GM12878 (cell line): Measurements from ENCODE around the gene TRPV6. TPM values are rescaled to one million over a fixed set of nuclear protein-coding genes. Genes with fewer than 3 reads are reported as not detected.

Experiments
- ATAC-seq: fragments of 200-7000 bp; cut with Tn5 transposase; 3 replicates; pipeline ENCODE4 v1.9.1; 2020; ENCODE audit warnings: mild to moderate bottlenecking, moderate library complexity
- BruUV-seq: library from RNA; stranded (reverse); fragments of 400-500 nt; replicated peaks from 2 replicates; lab custom pipeline; 2021; lab: Mats Ljungman, UMichigan
- CTCF ChIA-PET: fragments of 300-600 bp; sonication (Branson Sonifier 250); formaldehyde crosslinking; extraction: SDS; loops from one replicate; lab custom pipeline; 2021; ENCODE audit warnings: inconsistent platforms; lab: Yijun Ruan, JAX
- POLR2A ChIA-PET: fragments of 350-600 bp; formaldehyde crosslinking; extraction: SDS; loops from one replicate; lab custom pipeline; 2021; ENCODE audit warnings: inconsistent platforms; lab: Charles Lee
- RAD21 ChIA-PET: fragments of 300-600 bp; sonication (Branson Sonifier 250); formaldehyde crosslinking; loops from one replicate; lab custom pipeline; 2023; ENCODE audit warnings: antibody characterized with exemption; ENCODE audit not compliant: unreplicated experiment; lab: Charles Lee
- SMC1A ChIA-PET: fragments of 300-600 bp; sonication (Branson Sonifier 250); formaldehyde crosslinking; loops from one replicate; lab custom pipeline; 2023; ENCODE audit not compliant: unreplicated experiment, uncharacterized antibody; lab: Charles Lee
- DNase-seq: peaks from one replicate; pipeline ENCODE4 v3.0.0-alpha.2; 2011; ENCODE audit warnings: low read depth, low spot score
- FAIRE-seq: peaks from 3 replicates; lab custom pipeline; 2011; peaks lifted over from hg19 to GRCh38; lab: Jason Lieb, UNC
- H2AFZ ChIP-seq: 2 replicates; pipeline ENCODE4 v1.6.0; 2011; ENCODE audit warnings: low read depth, low read length, control low read depth; ENCODE audit not compliant: control insufficient read depth
- H3K27ac ChIP-seq: 2 replicates; pipeline ENCODE4 v1.5.1; 2011; ENCODE audit warnings: control low read depth; ENCODE audit not compliant: control insufficient read depth, insufficient read depth
- H3K27me3 ChIP-seq, 2 experiments: replicated peaks in 1 of 2; 2 replicates each; pipeline versions ENCODE4 v1.6.0 to v1.6.1; 2011; ENCODE audit warnings: low read length in 1 of 2; ENCODE audit not compliant: control insufficient read depth in 2 of 2, insufficient read depth in 2 of 2
- H3K36me3 ChIP-seq, 2 experiments: 2 replicates each; pipeline ENCODE4 v1.5.1; 2011; ENCODE audit warnings: low read length in 1 of 2; ENCODE audit not compliant: control insufficient read depth in 2 of 2, insufficient read depth in 2 of 2
- H3K4me1 ChIP-seq: 2 replicates; pipeline ENCODE4 v1.6.1; 2011; ENCODE audit warnings: mild to moderate bottlenecking, low read length, moderate library complexity, mixed read lengths; ENCODE audit not compliant: control insufficient read depth, insufficient read depth
- H3K4me2 ChIP-seq: 2 replicates; pipeline ENCODE4 v1.6.0; 2011; ENCODE audit warnings: control low read depth; ENCODE audit not compliant: control insufficient read depth, insufficient read depth
- H3K4me3 ChIP-seq: fragments of 200-600 bp; sonication (generic); 2 replicates; pipeline ENCODE4 v1.5.1; 2016
- H3K79me2 ChIP-seq: 2 replicates; pipeline ENCODE4 v1.6.0; 2011; ENCODE audit warnings: low read length; ENCODE audit not compliant: control insufficient read depth, insufficient read depth
- H3K9ac ChIP-seq: 2 replicates; pipeline ENCODE4 v1.8.0; 2011; ENCODE audit warnings: low read length, control low read depth, mixed read lengths; ENCODE audit not compliant: control insufficient read depth, insufficient read depth
- H3K9me3 ChIP-seq: replicated peaks from 3 replicates; pipeline ENCODE4 v1.5.1; 2011; ENCODE audit warnings: mild to moderate bottlenecking, low read length; ENCODE audit not compliant: control insufficient read depth, insufficient read depth
- H4K20me1 ChIP-seq: 2 replicates; pipeline ENCODE4 v1.6.0; 2011; ENCODE audit not compliant: control insufficient read depth, insufficient read depth
- ATF2 ChIP-seq: IDR thresholded peaks from 2 replicates; pipeline ENCODE4 v1.6.1; 2012; ENCODE audit warnings: low read length, inconsistent platforms
- CHD4 ChIP-seq: fragments of 200-600 bp; sonication (generic); IDR thresholded peaks from 2 replicates; pipeline ENCODE4 v1.6.1; 2016; ENCODE audit warnings: mild to moderate bottlenecking
- ETV6 ChIP-seq, 2 experiments: fragments of 450-650 bp in 1 of 2; IDR thresholded peaks in 1 of 2; conservative IDR thresholded peaks in 1 of 2; 2 replicates each; pipeline ENCODE4 v1.6.1; 2014; ENCODE audit warnings: antibody characterized with exemption in 1 of 2, borderline replicate concordance in 1 of 2, low read depth in 1 of 2, mild to moderate bottlenecking in 1 of 2, moderate library complexity in 1 of 2
- IRF3 ChIP-seq: fragments of 450-650 bp; IDR thresholded peaks from 2 replicates; pipeline ENCODE4 v1.6.1; 2014; ENCODE audit warnings: mild to moderate bottlenecking
- PML ChIP-seq: IDR thresholded peaks from 2 replicates; pipeline ENCODE4 v1.6.1; 2012; ENCODE audit warnings: low read length, inconsistent platforms
- POLR2AphosphoS5 ChIP-seq: IDR thresholded peaks from 2 replicates; pipeline ENCODE4 v1.6.1; 2011; ENCODE audit warnings: mild to moderate bottlenecking, low read length, inconsistent platforms
- PRDM15 ChIP-seq: fragments of 450-650 bp; formaldehyde crosslinking; IDR thresholded peaks from 2 replicates; pipeline ENCODE4 v1.4.0; 2020; ENCODE audit warnings: mild to moderate bottlenecking, moderate library complexity
- ZZZ3 ChIP-seq: IDR thresholded peaks from 2 replicates; pipeline ENCODE4 v1.6.1; 2011; ENCODE audit warnings: low read depth; ENCODE audit not compliant: control insufficient read depth, insufficient read length
- WGBS: methylation state at CpG from one replicate; pipeline ENCODE4 v1.1.6; 2016; ENCODE audit warnings: low lambda C conversion rate; ENCODE audit not compliant: insufficient replicate concordance, insufficient coverage; ENCODE audit errors: missing lambda C conversion rate; 5-methylcytosine and 5-hydroxymethylcytosine counted together
- in situ Hi-C: fragments of 300-500 bp; cut with MboI; formaldehyde crosslinking; loops from 9 replicates; pipeline ENCODE4 v1.14.3; 2018; ENCODE audit warnings: mixed read lengths
- intact Hi-C: fragments of 100-400 bp; cut with micrococcal nuclease; formaldehyde crosslinking; loops from one replicate; pipeline ENCODE4 v1.14.2; 2022; ENCODE audit not compliant: unreplicated experiment
- polyA plus RNA-seq, 11 experiments: library from polyadenylated mRNA; depleted of rRNA in 4 of 11; unstranded in 6 of 11; stranded (reverse) in 5 of 11; fragments of >200 nt; fragmentation: Nextera tagmentation in 4 of 11; fragmentation: Illumina TruSeq in 1 of 11; extraction: Ambion mirVana in 4 of 11; extraction: Trizol in 1 of 11; gene quantifications; 1 replicate in 1 of 11; 2 replicates in 10 of 11; pipeline versions ENCODE4 v1.2.1 to v1.2.3, GENCODE V29; 2011 to 2016; ENCODE audit warnings: inconsistent platforms in 2 of 11, missing spikeins in 2 of 11, low read depth in 1 of 11
- total RNA-seq, 4 experiments: library from RNA; depleted of rRNA in 3 of 4; stranded (reverse); fragments of >200 nt in 3 of 4; fragmentation: Illumina TruSeq in 1 of 4; extraction: Trizol in 1 of 4; gene quantifications; 2 replicates each; pipeline versions ENCODE4 v1.2.1 to v1.2.3, GENCODE V29; 2013 to 2021
- TF ChIP-seq, protein P1 (sequence below): fragments of 150-350 bp; IDR thresholded peaks from 2 replicates; pipeline ENCODE4 v1.6.1; 2014; ENCODE audit warnings: mild to moderate bottlenecking, low read depth, low read length

The TRPV6 gene
- total and polyA plus RNA-seq, 10 of the 15 experiments (the other 5 are each of a cell fraction or from before 2014, with no cell fraction given): not detected

DNA sequence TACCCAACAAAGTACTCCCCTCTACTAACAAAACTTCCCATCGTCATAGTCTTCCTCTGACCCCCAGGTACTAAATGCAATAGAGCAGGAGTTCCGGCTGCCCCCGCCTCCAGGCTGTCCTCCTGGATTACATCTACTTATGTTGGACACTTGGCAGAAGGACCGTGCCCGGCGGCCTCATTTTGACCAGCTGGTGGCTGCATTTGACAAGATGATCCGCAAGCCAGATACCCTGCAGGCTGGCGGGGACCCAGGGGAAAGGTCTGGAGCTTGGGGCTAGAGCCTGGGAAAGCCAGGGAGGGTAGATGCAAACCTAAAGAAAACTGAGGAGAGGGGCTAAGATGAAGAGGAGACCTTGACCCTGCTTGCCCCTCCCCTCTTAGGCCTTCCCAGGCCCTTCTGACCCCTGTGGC is 15.4 kb downstream of the TRPV6 start:
- no peak overlapping the region for H3K9ac ChIP-seq
- CTCF ChIA-PET: interaction anchor here (1.0 to 2.1 kb wide), 3 partner anchors 10 to 238 kb away, joined by 3 to 12 read pairs (median 3); no protein-coding TSS in a partner anchor
- RAD21 ChIA-PET: no interaction called here
- no peaks in the 10 kb centered on the region for H3K4me1 ChIP-seq
- TF ChIP-seq ZZZ3 (no peak), ATF2 (no peak), PRDM15 (CRISPR knock-in tag) (no peak), PML (no peak), ETV6 (conservative IDR thresholded peaks at IDR 0.05 in 1 of 2, IDR thresholded peaks at IDR 0.05 in 1 of 2; ENCODE audit: borderline replicate concordance in 1 of 2, low read depth in 1 of 2) (no peak), POLR2AphosphoS5 (no peak), CHD4 (no peak), IRF3 (no peak)
- TF ChIP-seq, protein P1, sequence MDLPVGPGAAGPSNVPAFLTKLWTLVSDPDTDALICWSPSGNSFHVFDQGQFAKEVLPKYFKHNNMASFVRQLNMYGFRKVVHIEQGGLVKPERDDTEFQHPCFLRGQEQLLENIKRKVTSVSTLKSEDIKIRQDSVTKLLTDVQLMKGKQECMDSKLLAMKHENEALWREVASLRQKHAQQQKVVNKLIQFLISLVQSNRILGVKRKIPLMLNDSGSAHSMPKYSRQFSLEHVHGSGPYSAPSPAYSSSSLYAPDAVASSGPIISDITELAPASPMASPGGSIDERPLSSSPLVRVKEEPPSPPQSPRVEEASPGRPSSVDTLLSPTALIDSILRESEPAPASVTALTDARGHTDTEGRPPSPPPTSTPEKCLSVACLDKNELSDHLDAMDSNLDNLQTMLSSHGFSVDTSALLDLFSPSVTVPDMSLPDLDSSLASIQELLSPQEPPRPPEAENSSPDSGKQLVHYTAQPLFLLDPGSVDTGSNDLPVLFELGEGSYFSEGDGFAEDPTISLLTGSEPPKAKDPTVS: no peak
- no peaks in the 10 kb centered on the region for H3K79me2 ChIP-seq
- no peak overlapping the region for H3K4me3 ChIP-seq
- ATAC-seq: no peak
- H3K27ac ChIP-seq: no peak overlapping the region
- in situ Hi-C loops: loop anchor here (5.0 to 10.0 kb wide), 2 partner anchors 132 to 345 kb away; no protein-coding TSS in a partner anchor
- intact Hi-C loops: no loop called here
- no peak overlapping the region for H3K4me2 ChIP-seq
- no peak overlapping the region for H2AFZ ChIP-seq
- H3K27me3 ChIP-seq: no peaks in the 10 kb centered on the region
- BruUV-seq: no TSS peak
- no peak for DNase-seq
- no peak for FAIRE-seq
- 43% methylated on average over 8 of the region's 8 CpGs for WGBS
- no peaks in the 10 kb centered on the region; the same call in 2 of the 3 replicates for H3K9me3 ChIP-seq
- H4K20me1 ChIP-seq: no peaks in the 10 kb centered on the region
- SMC1A ChIA-PET: no interaction called here
- POLR2A ChIA-PET: no interaction called here
- no peaks in the 10 kb centered on the region for H3K36me3 ChIP-seq
